Measurements from ENCODE around the gene THADA. TPM values are rescaled to one million over a fixed set of nuclear protein-coding genes. Genes with fewer than 3 reads are reported as not detected.
A peak's percentile ranks its signal among the peaks of the same experiment; 100 is the strongest.

THADA gene
- total and polyA plus RNA-seq, 4 experiments from 2014 or later: 20.3 to 44.8 (median 32.8) TPM

- Mint-ChIP-seq H3K27ac (peak overlapping the region in 2 of 7 donors; percentile 15 to 23), H3K4me1 (peaks cover 0 to 5% (median under 1%) of the 10 kb centered on the region in 4 donors), H3K27me3 (no peaks in the 10 kb centered on the region), H3K9me3 (no peaks in the 10 kb centered on the region), H3K36me3 (peaks cover 26 to 36% of the 10 kb centered on the region in 2 donors), H3K4me3 (no peak overlapping the region)
- DNase-seq: no peak
- H3K36me3 ChIP-seq (ENCODE audit: insufficient read depth, low read length): no peaks in the 10 kb centered on the region
- H3K9me3 ChIP-seq (ENCODE audit: control insufficient read depth in 1 of 2, low read length in 2 of 2): no peaks in the 10 kb centered on the region
- H3K27me3 ChIP-seq (ENCODE audit: insufficient read depth, low read length): no peaks in the 10 kb centered on the region
- H3K27ac ChIP-seq (ENCODE audit: low read depth, low read length): no peak overlapping the region
- CTCF ChIA-PET (ENCODE audit: partially characterized antibody): interaction anchor here (1.8 to 2.3 kb wide), 2 partner anchors 10 to 348 kb away, joined by 4 to 11 read pairs; no protein-coding TSS in a partner anchor
- intact Hi-C loops (cut with micrococcal nuclease): no loop called here
- POLR2A ChIA-PET (ENCODE audit: partially characterized antibody): no interaction called here
- no peaks in the 10 kb centered on the region for H3K4me1 ChIP-seq (ENCODE audit: insufficient read depth, low read length)
- no peak overlapping the region for H3K4me3 ChIP-seq (ENCODE audit: low read length in 2 of 2)
These were observed 121.6 kb downstream of the THADA start for GRCh38 chr2:43474273-43474672.

DNA sequence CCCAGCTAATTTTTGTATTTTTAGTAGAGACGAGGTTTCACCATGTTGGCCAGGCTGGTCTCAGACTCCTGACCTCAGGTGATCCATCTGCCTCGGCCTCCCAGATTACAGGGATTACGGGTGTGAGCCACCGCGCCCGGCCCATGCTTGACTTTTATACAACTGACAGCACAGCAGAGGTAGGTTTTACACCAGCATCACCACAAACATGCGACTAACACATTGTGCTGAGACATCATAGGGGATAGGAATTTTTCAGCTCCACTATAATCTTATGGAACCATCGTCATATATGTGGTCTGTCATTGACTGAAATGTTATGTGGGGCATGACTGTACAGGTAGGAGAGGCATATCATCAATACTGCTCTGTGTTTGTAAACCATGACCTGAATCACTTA is 122.1 kb downstream of the THADA start:
- peak overlapping the region in 1 of 7 donors; percentile 15 for H3K27ac Mint-ChIP-seq
- H3K36me3 Mint-ChIP-seq: peaks cover 26 to 35% of the 10 kb centered on the region in 2 donors
- Histone ChIP-seq H3K9me3 (ENCODE audit: control insufficient read depth in 1 of 2, low read length in 2 of 2) (no peaks in the 10 kb centered on the region), H3K4me1 (ENCODE audit: insufficient read depth, low read length) (no peaks in the 10 kb centered on the region), H3K27ac (ENCODE audit: low read depth, low read length) (no peak overlapping the region), H3K27me3 (ENCODE audit: insufficient read depth, low read length) (no peaks in the 10 kb centered on the region), H3K4me3 (ENCODE audit: low read length in 2 of 2) (no peak overlapping the region), H3K36me3 (ENCODE audit: insufficient read depth, low read length) (no peaks in the 10 kb centered on the region)
- peaks cover 0 to 5% (median under 1%) of the 10 kb centered on the region in 4 donors for H3K4me1 Mint-ChIP-seq
- no peak overlapping the region for H3K4me3 Mint-ChIP-seq
- H3K27me3 Mint-ChIP-seq: no peaks in the 10 kb centered on the region
- ChIA-PET POLR2A (ENCODE audit: partially characterized antibody) (no interaction called here), CTCF (ENCODE audit: partially characterized antibody) (interaction anchor here (1.8 kb wide), 1 partner anchor 347 kb away, joined by 4 read pairs; no protein-coding TSS in a partner anchor)
- DNase-seq: no peak
- intact Hi-C loops (cut with micrococcal nuclease): no loop called here
- H3K9me3 Mint-ChIP-seq: no peaks in the 10 kb centered on the region

- CTCF ChIA-PET (ENCODE audit: partially characterized antibody): interaction anchor here (1.0 to 1.8 kb wide), 2 partner anchors 346 to 525 kb away, joined by 3 to 4 read pairs; no protein-coding TSS in a partner anchor
- H3K9me3 Mint-ChIP-seq: no peaks in the 10 kb centered on the region
- H3K9me3 ChIP-seq (ENCODE audit: control insufficient read depth in 1 of 2, low read length in 2 of 2): no peaks in the 10 kb centered on the region
- no peaks in the 10 kb centered on the region for H3K27me3 Mint-ChIP-seq
- no peaks in the 10 kb centered on the region for H3K36me3 ChIP-seq (ENCODE audit: insufficient read depth, low read length)
- POLR2A ChIA-PET (ENCODE audit: partially characterized antibody): no interaction called here
- peaks cover 26 to 32% of the 10 kb centered on the region in 2 donors for H3K36me3 Mint-ChIP-seq
- H3K27ac ChIP-seq (ENCODE audit: low read depth, low read length): no peak overlapping the region
- H3K4me1 Mint-ChIP-seq: peaks cover 0 to 5% (median under 1%) of the 10 kb centered on the region in 4 donors
- no peaks in the 10 kb centered on the region for H3K4me1 ChIP-seq (ENCODE audit: insufficient read depth, low read length)
- no peak overlapping the region for H3K4me3 Mint-ChIP-seq
- DNase-seq: no peak
- no peak overlapping the region for H3K4me3 ChIP-seq (ENCODE audit: low read length in 2 of 2)
- H3K27ac Mint-ChIP-seq: no peak overlapping the region
- intact Hi-C loops (cut with micrococcal nuclease): no loop called here
- H3K27me3 ChIP-seq (ENCODE audit: insufficient read depth, low read length): no peaks in the 10 kb centered on the region
These were observed 123.2 kb downstream of the THADA start for GRCh38 chr2:43472527-43473194.

DNA sequence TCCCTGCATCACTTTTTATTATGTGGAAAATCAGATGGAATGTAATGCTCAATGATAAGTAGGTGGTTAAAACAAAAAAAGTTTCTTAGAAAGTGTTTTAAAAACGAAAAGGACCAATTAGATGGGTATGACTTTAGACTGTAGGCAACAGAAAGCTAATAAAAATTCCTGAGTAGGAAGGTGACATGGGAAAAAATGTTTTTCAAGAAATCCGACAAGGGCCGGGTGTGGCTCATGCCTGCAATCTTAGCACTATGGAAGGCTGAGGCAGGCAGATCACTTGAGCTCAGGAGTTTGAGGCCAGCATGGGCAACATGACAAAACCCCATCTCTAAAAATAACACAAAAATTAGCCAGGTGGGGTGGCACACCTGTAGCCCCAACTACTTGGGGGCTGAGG is 126.1 kb downstream of the THADA start:
- Mint-ChIP-seq H3K4me3 (no peak overlapping the region), H3K27ac (no peak overlapping the region), H3K27me3 (no peaks in the 10 kb centered on the region), H3K9me3 (no peaks in the 10 kb centered on the region), H3K4me1 (peaks cover 0 to 7% (median 4%) of the 10 kb centered on the region in 4 donors), H3K36me3 (peaks cover 42 to 43% of the 10 kb centered on the region in 2 donors)
- H3K4me1 ChIP-seq (ENCODE audit: insufficient read depth, low read length): no peaks in the 10 kb centered on the region
- intact Hi-C loops (cut with micrococcal nuclease): no loop called here
- no peaks in the 10 kb centered on the region for H3K36me3 ChIP-seq (ENCODE audit: insufficient read depth, low read length)
- H3K9me3 ChIP-seq (ENCODE audit: control insufficient read depth in 1 of 2, low read length in 2 of 2): no peaks in the 10 kb centered on the region
- no peak for DNase-seq
- H3K27me3 ChIP-seq (ENCODE audit: insufficient read depth, low read length): no peaks in the 10 kb centered on the region
- H3K4me3 ChIP-seq (ENCODE audit: low read length in 2 of 2): no peak overlapping the region
- ChIA-PET POLR2A (ENCODE audit: partially characterized antibody) (no interaction called here), CTCF (ENCODE audit: partially characterized antibody) (interaction anchor here (0.6 kb wide), 1 partner anchor 240 kb away, joined by 4 read pairs; no protein-coding TSS in a partner anchor)
- H3K27ac ChIP-seq (ENCODE audit: low read depth, low read length): no peak overlapping the region

DNA sequence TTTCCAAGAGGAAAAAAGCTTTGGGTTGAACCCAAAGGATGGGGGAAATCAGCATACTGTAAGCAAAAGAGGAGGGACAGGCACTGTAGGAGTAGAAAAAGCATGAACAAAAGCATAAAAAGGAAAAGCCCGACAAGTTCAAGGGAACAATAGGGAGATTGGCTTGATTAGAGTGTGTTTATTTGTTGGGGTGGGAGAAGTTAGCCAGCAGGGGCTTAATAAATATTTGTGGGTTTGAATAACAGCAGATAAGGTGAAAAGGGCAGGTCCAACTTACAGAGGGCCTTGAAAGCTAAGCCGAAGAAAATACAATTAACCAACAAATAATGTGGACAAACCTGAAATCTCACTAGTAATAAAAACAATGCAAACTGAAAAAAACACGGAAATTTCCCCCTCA is 126.7 kb downstream of the THADA start:
- CTCF ChIA-PET (ENCODE audit: partially characterized antibody): interaction anchor here (0.6 kb wide), 1 partner anchor 240 kb away, joined by 4 read pairs; no protein-coding TSS in a partner anchor
- intact Hi-C loops (cut with micrococcal nuclease): no loop called here
- H3K9me3 Mint-ChIP-seq: peaks cover 0 to 2% (median 0%) of the 10 kb centered on the region in 8 donors

DNA sequence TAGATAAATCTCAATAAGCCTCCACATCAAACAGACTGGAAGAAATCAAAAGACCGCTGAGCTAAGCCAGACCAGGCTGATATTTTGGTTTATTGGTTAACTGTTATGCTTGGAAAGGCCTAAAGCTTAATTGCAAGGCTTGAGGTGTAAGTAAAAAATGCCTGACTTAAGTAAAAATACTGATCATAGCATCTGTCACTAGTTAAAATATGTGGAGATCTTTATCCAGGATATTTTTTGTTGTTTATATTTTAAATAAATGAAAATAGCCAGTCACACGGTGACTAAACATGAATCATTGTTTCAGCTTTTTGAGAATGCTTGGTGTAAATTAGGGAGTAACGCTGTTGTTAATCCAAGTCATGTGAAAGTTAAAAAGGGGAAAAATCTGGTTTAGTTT is 127.9 kb downstream of the THADA start:
- peaks cover 37 to 40% of the 10 kb centered on the region in 2 donors for H3K36me3 Mint-ChIP-seq
- no peak overlapping the region for H3K4me3 ChIP-seq (ENCODE audit: low read length in 2 of 2)
- H3K9me3 Mint-ChIP-seq: peaks cover 0 to 2% (median 0%) of the 10 kb centered on the region in 8 donors
- no peak overlapping the region for H3K4me3 Mint-ChIP-seq
- ChIA-PET CTCF (ENCODE audit: partially characterized antibody) (no interaction called here), POLR2A (ENCODE audit: partially characterized antibody) (no interaction called here)
- no peaks in the 10 kb centered on the region for H3K9me3 ChIP-seq (ENCODE audit: control insufficient read depth in 1 of 2, low read length in 2 of 2)
- H3K4me1 ChIP-seq (ENCODE audit: insufficient read depth, low read length): no peaks in the 10 kb centered on the region
- H3K27ac ChIP-seq (ENCODE audit: low read depth, low read length): no peak overlapping the region
- no peak overlapping the region for H3K27ac Mint-ChIP-seq
- peaks cover 0 to 7% (median 3%) of the 10 kb centered on the region in 4 donors for H3K4me1 Mint-ChIP-seq
- intact Hi-C loops (cut with micrococcal nuclease): no loop called here
- H3K27me3 Mint-ChIP-seq: no peaks in the 10 kb centered on the region
- DNase-seq: no peak
- H3K27me3 ChIP-seq (ENCODE audit: insufficient read depth, low read length): no peaks in the 10 kb centered on the region
- no peaks in the 10 kb centered on the region for H3K36me3 ChIP-seq (ENCODE audit: insufficient read depth, low read length)

More for the DNA sequence above, 126.7 kb downstream of the THADA start:
- H3K4me3 Mint-ChIP-seq: no peak overlapping the region
- no peaks in the 10 kb centered on the region for H3K4me1 ChIP-seq (ENCODE audit: insufficient read depth, low read length)
- H3K27ac ChIP-seq (ENCODE audit: low read depth, low read length): no peak overlapping the region
- H3K4me3 ChIP-seq (ENCODE audit: low read length in 2 of 2): no peak overlapping the region
- no peaks in the 10 kb centered on the region for H3K9me3 ChIP-seq (ENCODE audit: control insufficient read depth in 1 of 2, low read length in 2 of 2)
- DNase-seq: no peak
- peaks cover 41 to 43% of the 10 kb centered on the region in 2 donors for H3K36me3 Mint-ChIP-seq
- POLR2A ChIA-PET (ENCODE audit: partially characterized antibody): no interaction called here
- peaks cover 0 to 7% (median 4%) of the 10 kb centered on the region in 4 donors for H3K4me1 Mint-ChIP-seq
- H3K27ac Mint-ChIP-seq: no peak overlapping the region
- no peaks in the 10 kb centered on the region for H3K27me3 Mint-ChIP-seq
- no peaks in the 10 kb centered on the region for H3K36me3 ChIP-seq (ENCODE audit: insufficient read depth, low read length)
- no peaks in the 10 kb centered on the region for H3K27me3 ChIP-seq (ENCODE audit: insufficient read depth, low read length)

GRCh38 chr2:43465234-43465633 is 130.6 kb downstream of the THADA start:
- Mint-ChIP-seq H3K4me1 (peaks cover 2 to 14% (median 7%) of the 10 kb centered on the region in 4 donors), H3K4me3 (no peak overlapping the region), H3K36me3 (peaks cover 26 to 35% of the 10 kb centered on the region in 2 donors), H3K9me3 (peaks cover 0 to 2% (median 0%) of the 10 kb centered on the region in 8 donors), H3K27ac (no peak overlapping the region), H3K27me3 (no peaks in the 10 kb centered on the region)
- ChIA-PET CTCF (ENCODE audit: partially characterized antibody) (interaction anchor here (0.6 kb wide), 1 partner anchor 9 kb away, joined by 3 read pairs; no protein-coding TSS in a partner anchor), POLR2A (ENCODE audit: partially characterized antibody) (no interaction called here)
- Histone ChIP-seq H3K36me3 (ENCODE audit: insufficient read depth, low read length) (no peaks in the 10 kb centered on the region), H3K27me3 (ENCODE audit: insufficient read depth, low read length) (no peaks in the 10 kb centered on the region), H3K27ac (ENCODE audit: low read depth, low read length) (no peak overlapping the region), H3K4me3 (ENCODE audit: low read length in 2 of 2) (no peak overlapping the region), H3K9me3 (ENCODE audit: control insufficient read depth in 1 of 2, low read length in 2 of 2) (no peaks in the 10 kb centered on the region), H3K4me1 (ENCODE audit: insufficient read depth, low read length) (no peaks in the 10 kb centered on the region)
- intact Hi-C loops (cut with micrococcal nuclease): no loop called here
- DNase-seq: no peak
